HL-60 (cell line): Measurements from ENCODE around the gene OCEL1.
"Not testable (repeated sequence)": the region's sequence is repeated elsewhere in the genome, so short reads cannot be mapped to it uniquely, and the experiment has no call there.

ENCODE experiments used
- CTCF ChIP-seq: IDR thresholded peaks from one replicate; pipeline ENCODE4 v1.5.1; 2011; ENCODE audit warnings: low read length, control low read depth, inconsistent platforms; ENCODE audit not compliant: insufficient read depth
- GABPA ChIP-seq: IDR thresholded peaks from 2 replicates; pipeline ENCODE4 v1.6.1; 2012; ENCODE audit warnings: low read depth
- SPI1 ChIP-seq: IDR thresholded peaks from 2 replicates; pipeline ENCODE4 v1.6.1; 2012; ENCODE audit warnings: low read depth, mild to moderate bottlenecking, borderline replicate concordance

GRCh38 chr19:17274892-17275291, 48.9 kb downstream of the OCEL1 start:
- TF ChIP-seq GABPA, CTCF, SPI1: not testable (repeated sequence)
